ENCODE measurements around the gene ANO8.

Gene ANO8

DNA sequence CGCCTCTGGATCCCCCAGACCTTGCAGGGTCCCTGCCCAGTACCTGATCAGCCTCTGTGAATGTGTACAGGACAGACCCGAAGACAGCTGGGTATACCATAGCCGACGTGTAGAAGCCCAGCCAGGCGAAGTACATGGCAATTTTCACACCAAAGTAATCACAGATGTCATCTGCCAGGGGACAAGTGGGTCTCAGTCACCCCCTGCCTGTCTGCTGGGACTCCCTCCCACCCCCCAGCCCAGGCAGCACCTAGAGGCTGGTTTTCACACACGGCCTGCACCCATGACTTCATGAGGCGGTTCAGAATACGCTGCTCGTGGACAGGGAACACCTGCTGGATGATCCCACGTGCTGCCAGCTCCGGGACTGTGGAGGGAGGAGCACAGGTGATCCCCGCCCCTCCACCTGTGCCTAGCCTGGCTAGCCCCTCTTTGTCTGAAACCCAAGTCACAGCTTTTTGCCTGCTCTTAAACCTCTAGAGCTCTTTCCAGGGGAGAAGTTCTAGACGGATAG lies 3.6 kb downstream of the ANO8 start:
- H3K9me3 ChIP-seq (ENCODE audit: low read depth, low read length) = no peaks in the 10 kb centered on the region
- peaks cover 5% of the 10 kb centered on the region for H3K36me3 ChIP-seq (ENCODE audit: insufficient read depth, low read length)
- no peak for DNase-seq (ENCODE audit: low read depth, low spot score)
- H3K9ac ChIP-seq (ENCODE audit: insufficient read length) = no peak overlapping the region
- no peak overlapping the region for H3K27ac ChIP-seq
- TF ChIP-seq FOXP2 (optimal IDR thresholded peaks at IDR 0.05; ENCODE audit: control extremely low read depth, extremely low read length, insufficient read depth) (no peak), POLR2AphosphoS5 (IDR thresholded peaks at IDR 0.05; ENCODE audit: borderline replicate concordance, low read depth, low read length) (no peak), EZH2 (IDR thresholded peaks at IDR 0.05) (no peak)
- no peak overlapping the region for H3K4me3 ChIP-seq

DNA sequence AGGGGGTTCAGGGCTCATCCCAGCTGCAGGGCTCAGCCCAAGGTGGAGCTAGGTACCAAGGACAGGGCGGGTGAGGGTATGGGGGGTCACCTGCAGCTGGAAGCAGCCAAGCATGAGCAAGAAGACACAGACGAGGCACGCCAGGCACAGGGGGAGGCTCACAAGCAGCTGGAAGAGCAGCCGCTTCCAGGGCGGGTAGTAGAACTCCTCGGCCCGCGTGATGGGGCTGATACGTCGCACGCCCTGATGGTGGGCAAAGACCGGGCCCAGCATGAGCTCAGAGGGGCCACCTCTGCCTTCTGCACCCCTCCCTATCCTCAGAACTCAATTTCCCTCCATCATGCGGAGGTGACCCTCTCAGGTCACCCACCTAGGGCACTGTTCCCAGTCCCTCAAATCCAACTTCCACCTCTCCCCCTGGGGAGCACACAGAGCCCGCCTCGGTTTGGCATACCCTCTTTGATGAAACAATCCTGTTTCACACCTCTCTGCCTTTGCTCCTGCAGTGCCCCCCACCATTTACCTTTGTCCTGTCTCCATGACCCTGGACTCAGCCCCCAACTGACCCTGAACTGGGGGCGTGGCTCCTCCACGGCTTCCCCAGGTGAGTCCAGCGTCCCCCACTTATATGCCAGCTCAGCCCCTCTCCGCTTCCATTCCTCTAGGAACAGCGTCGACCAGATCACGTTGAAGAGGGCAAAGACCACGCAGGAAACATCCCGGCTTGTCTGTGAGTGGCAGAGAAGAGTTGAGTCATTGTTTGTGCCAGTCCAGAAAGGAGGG lies 4.2 kb downstream of the ANO8 start:
- Histone ChIP-seq H3K36me3 (ENCODE audit: insufficient read depth, low read length) (peaks cover 5% of the 10 kb centered on the region), H3K27ac (no peak overlapping the region), H3K9ac (ENCODE audit: insufficient read length) (no peak overlapping the region), H3K4me3 (no peak overlapping the region), H3K9me3 (ENCODE audit: low read depth, low read length) (no peaks in the 10 kb centered on the region)
- DNase-seq (ENCODE audit: low read depth, low spot score) = no peak
- TF ChIP-seq FOXP2 (optimal IDR thresholded peaks at IDR 0.05; ENCODE audit: control extremely low read depth, extremely low read length, insufficient read depth) (no peak), EZH2 (IDR thresholded peaks at IDR 0.05) (no peak), POLR2AphosphoS5 (IDR thresholded peaks at IDR 0.05; ENCODE audit: borderline replicate concordance, low read depth, low read length) (no peak)

DNA sequence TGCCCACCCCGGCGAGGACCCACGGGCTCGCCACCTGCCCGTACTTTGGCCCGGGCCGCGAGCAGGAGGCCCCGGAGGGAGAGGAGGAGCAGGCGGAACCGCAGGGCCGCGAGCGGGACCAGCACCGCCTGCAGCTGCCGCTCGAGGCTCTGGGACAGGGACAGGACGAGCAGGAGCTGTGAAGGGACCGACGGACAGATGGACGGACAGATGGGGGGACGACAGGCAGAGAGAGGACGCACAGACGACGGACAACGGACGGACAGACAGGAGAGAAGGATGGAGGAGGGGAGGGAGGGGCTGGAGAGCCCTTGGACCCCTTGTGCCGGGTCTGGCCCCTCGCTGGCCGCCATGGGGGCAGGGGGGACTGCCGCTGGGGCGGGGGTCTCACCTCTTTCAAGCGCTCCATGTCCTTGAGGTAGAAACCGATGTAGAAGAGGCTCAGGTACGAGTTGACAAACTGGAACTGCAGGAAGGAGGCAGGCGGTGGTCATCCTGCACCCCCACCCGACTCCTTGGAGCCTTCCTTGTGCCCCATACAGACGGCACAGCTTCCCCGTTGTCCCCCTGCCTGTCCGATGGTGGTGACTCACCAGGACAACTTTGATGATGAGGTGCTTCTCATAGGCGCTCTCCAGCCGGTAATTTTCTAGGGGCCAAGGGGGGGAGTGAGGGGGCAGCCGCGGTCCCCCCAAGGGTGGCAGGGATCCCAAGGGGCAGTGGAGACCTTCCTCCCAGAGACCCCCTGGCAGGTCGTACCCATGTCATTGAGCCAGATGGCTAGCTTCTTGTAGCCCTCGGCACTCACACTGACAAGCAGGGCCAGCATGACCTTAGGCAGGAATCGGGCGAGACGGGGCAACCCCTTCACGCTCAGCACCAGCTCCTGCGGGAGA lies 5.0 kb downstream of the ANO8 start:
- no peaks in the 10 kb centered on the region for H3K9me3 ChIP-seq (ENCODE audit: low read depth, low read length)
- no peak overlapping the region for H3K9ac ChIP-seq (ENCODE audit: insufficient read length)
- TF ChIP-seq POLR2AphosphoS5 (IDR thresholded peaks at IDR 0.05; ENCODE audit: borderline replicate concordance, low read depth, low read length) (no peak), FOXP2 (optimal IDR thresholded peaks at IDR 0.05; ENCODE audit: control extremely low read depth, extremely low read length, insufficient read depth) (no peak), EZH2 (IDR thresholded peaks at IDR 0.05) (no peak)
- no peak for DNase-seq (ENCODE audit: low read depth, low spot score)
- H3K36me3 ChIP-seq (ENCODE audit: insufficient read depth, low read length) = peaks cover 5% of the 10 kb centered on the region
- H3K4me3 ChIP-seq = no peak overlapping the region
- H3K27ac ChIP-seq = no peak overlapping the region

GRCh38 chr19:17328517-17329365 lies 5.9 kb downstream of the ANO8 start:
- no peak overlapping the region for H3K9ac ChIP-seq (ENCODE audit: insufficient read length)
- H3K36me3 ChIP-seq (ENCODE audit: insufficient read depth, low read length) = peaks cover 5% of the 10 kb centered on the region
- no peak for TF ChIP-seq POLR2AphosphoS5 (IDR thresholded peaks at IDR 0.05; ENCODE audit: borderline replicate concordance, low read depth, low read length)
- TF ChIP-seq FOXP2 (optimal IDR thresholded peaks at IDR 0.05; ENCODE audit: control extremely low read depth, extremely low read length, insufficient read depth) = no peak
- TF ChIP-seq EZH2 (IDR thresholded peaks at IDR 0.05) = no peak
- DNase-seq (ENCODE audit: low read depth, low spot score) = no peak
- no peak overlapping the region for H3K27ac ChIP-seq
- H3K4me3 ChIP-seq = no peak overlapping the region
- no peaks in the 10 kb centered on the region for H3K9me3 ChIP-seq (ENCODE audit: low read depth, low read length)

DNA sequence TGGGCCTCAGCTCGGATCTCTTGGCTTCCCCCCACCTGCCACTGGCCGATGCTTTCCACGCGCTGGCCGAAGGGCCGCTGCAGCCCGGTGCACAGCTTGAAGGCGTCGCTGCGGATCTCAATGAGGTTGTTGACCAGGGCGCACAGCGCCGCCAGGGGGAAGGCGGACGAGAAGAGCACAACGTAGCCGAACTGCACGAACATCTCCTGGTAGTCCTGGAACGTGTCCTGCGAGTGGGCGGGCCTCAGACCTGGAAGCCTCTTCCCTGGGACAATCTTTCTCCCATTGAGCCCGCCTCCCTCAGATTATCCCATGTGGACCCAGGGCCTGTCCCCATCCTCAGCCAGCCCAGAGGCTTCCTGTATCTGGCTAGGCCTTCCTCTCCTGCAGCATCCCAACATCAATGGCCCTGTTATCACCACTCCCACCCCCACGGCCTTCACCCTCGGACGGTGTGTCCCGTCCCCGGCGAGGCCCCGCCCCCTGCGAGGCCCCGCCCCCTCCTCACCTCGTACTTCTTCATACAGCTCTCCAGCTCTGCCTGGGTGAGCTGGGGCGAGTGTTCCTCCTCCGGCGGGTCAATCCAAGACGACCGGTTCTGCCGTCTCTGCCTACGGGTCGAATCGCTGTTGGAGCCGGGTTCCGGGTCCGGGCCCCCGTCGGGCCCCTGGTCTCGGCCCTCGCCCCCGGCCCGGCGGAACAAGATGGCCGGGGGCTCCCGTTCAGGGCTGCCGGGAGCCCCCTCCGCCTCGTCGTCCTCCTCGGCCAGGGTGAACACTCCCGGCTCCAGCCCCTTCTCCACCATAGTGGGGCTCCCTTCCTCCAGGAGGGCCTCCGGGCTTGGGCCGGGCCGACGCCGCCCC lies 6.8 kb downstream of the ANO8 start:
- H3K9me3 ChIP-seq (ENCODE audit: low read depth, low read length) = no peaks in the 10 kb centered on the region
- no peak overlapping the region for H3K27ac ChIP-seq
- TF ChIP-seq FOXP2 (optimal IDR thresholded peaks at IDR 0.05; ENCODE audit: control extremely low read depth, extremely low read length, insufficient read depth) (no peak), POLR2AphosphoS5 (IDR thresholded peaks at IDR 0.05; ENCODE audit: borderline replicate concordance, low read depth, low read length) (no peak), EZH2 (IDR thresholded peaks at IDR 0.05) (no peak)
- no peak overlapping the region for H3K9ac ChIP-seq (ENCODE audit: insufficient read length)
- DNase-seq (ENCODE audit: low read depth, low spot score) = no peak
- peaks cover 2% of the 10 kb centered on the region for H3K36me3 ChIP-seq (ENCODE audit: insufficient read depth, low read length)
- H3K4me3 ChIP-seq = no peak overlapping the region

DNA sequence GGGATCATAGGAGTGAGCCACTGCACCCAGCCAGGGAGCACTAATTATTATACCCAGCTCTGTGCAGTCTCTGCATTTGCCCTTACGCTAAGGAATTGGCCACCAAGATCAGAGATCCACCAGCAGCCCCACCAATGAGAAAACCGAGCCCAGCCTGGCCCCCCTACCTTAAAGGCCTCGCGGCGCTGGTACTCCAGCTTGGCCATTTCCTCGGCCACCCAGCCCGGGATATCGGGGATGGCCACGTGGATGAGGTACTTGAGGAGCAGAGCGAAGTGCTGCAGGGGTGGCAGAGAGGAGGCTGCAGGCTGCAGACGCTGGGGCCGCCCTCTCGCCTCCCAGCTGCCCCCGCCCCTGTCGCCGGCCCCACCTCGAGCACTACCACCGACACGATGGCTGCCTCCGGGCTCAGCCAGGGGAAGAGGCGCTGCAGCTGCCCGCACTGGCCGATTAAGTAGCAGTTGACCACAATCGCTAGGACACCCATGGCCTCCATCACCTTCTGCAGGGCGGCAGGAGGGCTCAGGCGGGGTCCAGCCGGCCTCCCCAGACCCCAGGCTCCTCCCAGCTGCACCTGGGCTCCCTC lies 7.5 kb downstream of the ANO8 start:
- Histone ChIP-seq H3K27ac (no peak overlapping the region), H3K36me3 (ENCODE audit: insufficient read depth, low read length) (no peaks in the 10 kb centered on the region; the same call in 1 of the 2 replicates), H3K4me3 (no peak overlapping the region), H3K9ac (ENCODE audit: insufficient read length) (no peak overlapping the region), H3K9me3 (ENCODE audit: low read depth, low read length) (no peaks in the 10 kb centered on the region)
- no peak for DNase-seq (ENCODE audit: low read depth, low spot score)
- TF ChIP-seq FOXP2 (optimal IDR thresholded peaks at IDR 0.05; ENCODE audit: control extremely low read depth, extremely low read length, insufficient read depth) = no peak
- no peak for TF ChIP-seq EZH2 (IDR thresholded peaks at IDR 0.05)
- TF ChIP-seq POLR2AphosphoS5 (IDR thresholded peaks at IDR 0.05; ENCODE audit: borderline replicate concordance, low read depth, low read length) = no peak

GRCh38 chr19:17326595-17326966 lies 8.1 kb downstream of the ANO8 start:
- no peak for DNase-seq (ENCODE audit: low read depth, low spot score)
- H3K36me3 ChIP-seq (ENCODE audit: insufficient read depth, low read length) = no peaks in the 10 kb centered on the region; the same call in 1 of the 2 replicates
- no peak overlapping the region for H3K4me3 ChIP-seq
- TF ChIP-seq EZH2 (IDR thresholded peaks at IDR 0.05) (no peak), FOXP2 (optimal IDR thresholded peaks at IDR 0.05; ENCODE audit: control extremely low read depth, extremely low read length, insufficient read depth) (no peak), POLR2AphosphoS5 (IDR thresholded peaks at IDR 0.05; ENCODE audit: borderline replicate concordance, low read depth, low read length) (no peak)
- no peaks in the 10 kb centered on the region for H3K9me3 ChIP-seq (ENCODE audit: low read depth, low read length)
- H3K27ac ChIP-seq = no peak overlapping the region
- H3K9ac ChIP-seq (ENCODE audit: insufficient read length) = no peak overlapping the region
